D721Med (cell line): Measurements from ENCODE around the gene TMX4.

Source experiments
- DNase-seq: peaks from one replicate; pipeline ENCODE4 v3.0.0; 2011; ENCODE audit warnings: low spot score; ENCODE audit not compliant: insufficient read length
- FAIRE-seq: peaks from 2 replicates; lab custom pipeline; 2011; peaks lifted over from hg19 to GRCh38; lab: Jason Lieb, UNC
- CTCF ChIP-seq: IDR thresholded peaks from 2 replicates; pipeline ENCODE4 v1.5.1; 2012; ENCODE audit warnings: mild to moderate bottlenecking, control low read depth; ENCODE audit not compliant: insufficient read depth; ENCODE audit errors: missing control alignments

The TMX4 gene

GRCh38 chr20:7985916-7986315, 33.6 kb downstream of the TMX4 start:
- DNase-seq (no peak), FAIRE-seq (no peak)
- no peak for TF ChIP-seq CTCF

GRCh38 chr20:7984192-7984591, 35.4 kb downstream of the TMX4 start:
- FAIRE-seq (no peak), DNase-seq (no peak)
- TF ChIP-seq CTCF, result no peak

GRCh38 chr20:7981374-7981773, 38.2 kb downstream of the TMX4 start:
- TF ChIP-seq CTCF, result no peak
- FAIRE-seq (no peak), DNase-seq (no peak)

- no peak for FAIRE-seq
- TF ChIP-seq CTCF, result peak; percentile 28
- no peak for DNase-seq
Observed at GRCh38 chr20:7980332-7981046, 39.1 kb downstream of the TMX4 start.

GRCh38 chr20:7977709-7978108, 41.9 kb downstream of the TMX4 start:
- no peak for TF ChIP-seq CTCF
- no peak for FAIRE-seq
- DNase-seq, result no peak

GRCh38 chr20:7975851-7976414, 43.6 kb downstream of the TMX4 start:
- FAIRE-seq, result no peak
- no peak for TF ChIP-seq CTCF
- DNase-seq, result no peak

GRCh38 chr20:7974785-7975435, 44.7 kb downstream of the TMX4 start:
- no peak for TF ChIP-seq CTCF
- FAIRE-seq, result no peak
- no peak for DNase-seq
